GM12874 (cell line): ENCODE data around the gene SMURF2.

Source experiments
- CTCF ChIP-seq: IDR thresholded peaks from 2 replicates; pipeline ENCODE4 v1.5.1; 2011; ENCODE audit warnings: low read depth, mild to moderate bottlenecking, control low read depth, low read length, moderate library complexity; ENCODE audit not compliant: insufficient read depth

SMURF2 gene

GRCh38 chr17:64533784-64534183 is 128.3 kb downstream of the SMURF2 start:
- TF ChIP-seq CTCF: no peak

- no peak for TF ChIP-seq CTCF
Observed at GRCh38 chr17:64532409-64532808, 129.7 kb downstream of the SMURF2 start.

- TF ChIP-seq CTCF: no peak
Observed at GRCh38 chr17:64531955-64532371, 130.1 kb downstream of the SMURF2 start.

- TF ChIP-seq CTCF: no peak
Observed at GRCh38 chr17:64529221-64529620, 132.9 kb downstream of the SMURF2 start.

GRCh38 chr17:64527914-64528313 is 134.2 kb downstream of the SMURF2 start:
- no peak for TF ChIP-seq CTCF

- no peak for TF ChIP-seq CTCF
Observed at GRCh38 chr17:64520359-64520758, 141.7 kb downstream of the SMURF2 start.

- no peak for TF ChIP-seq CTCF
Observed at GRCh38 chr17:64519601-64520000, 142.5 kb downstream of the SMURF2 start.

- no peak for TF ChIP-seq CTCF
Observed at GRCh38 chr17:64515829-64516228, 146.3 kb downstream of the SMURF2 start.
